ENCODE data around the gene CCDC92.

Gene CCDC92

GRCh38 chr12:123934829-123935228 lies 37.8 kb downstream of the CCDC92 start:
- H3K9ac ChIP-seq (ENCODE audit: insufficient read length) = no peak overlapping the region
- no peaks in the 10 kb centered on the region for H3K36me3 ChIP-seq (ENCODE audit: insufficient read depth, low read length)
- no peak for DNase-seq (ENCODE audit: low read depth, low spot score)
- TF ChIP-seq EZH2 (IDR thresholded peaks at IDR 0.05) = no peak
- TF ChIP-seq POLR2AphosphoS5 (IDR thresholded peaks at IDR 0.05; ENCODE audit: borderline replicate concordance, low read depth, low read length) = no peak
- no peak for TF ChIP-seq FOXP2 (optimal IDR thresholded peaks at IDR 0.05; ENCODE audit: control extremely low read depth, extremely low read length, insufficient read depth)
- no peaks in the 10 kb centered on the region for H3K9me3 ChIP-seq (ENCODE audit: low read depth, low read length)
- no peak overlapping the region for H3K4me3 ChIP-seq
- H3K27ac ChIP-seq = no peak overlapping the region

- no peaks in the 10 kb centered on the region for H3K9me3 ChIP-seq (ENCODE audit: low read depth, low read length)
- no peak overlapping the region for H3K27ac ChIP-seq
- no peak for TF ChIP-seq POLR2AphosphoS5 (IDR thresholded peaks at IDR 0.05; ENCODE audit: borderline replicate concordance, low read depth, low read length)
- no peak for TF ChIP-seq FOXP2 (optimal IDR thresholded peaks at IDR 0.05; ENCODE audit: control extremely low read depth, extremely low read length, insufficient read depth)
- TF ChIP-seq EZH2 (IDR thresholded peaks at IDR 0.05) = no peak
- H3K9ac ChIP-seq (ENCODE audit: insufficient read length) = no peak overlapping the region
- no peak for DNase-seq (ENCODE audit: low read depth, low spot score)
- no peak overlapping the region for H3K4me3 ChIP-seq
- H3K36me3 ChIP-seq (ENCODE audit: insufficient read depth, low read length) = no peaks in the 10 kb centered on the region
Measured at GRCh38 chr12:123934016-123934620, 38.5 kb downstream of the CCDC92 start.

GRCh38 chr12:123933214-123933613 lies 39.4 kb downstream of the CCDC92 start:
- H3K9ac ChIP-seq (ENCODE audit: insufficient read length) = no peak overlapping the region
- H3K9me3 ChIP-seq (ENCODE audit: low read depth, low read length) = no peaks in the 10 kb centered on the region
- H3K27ac ChIP-seq = no peak overlapping the region
- no peak for TF ChIP-seq POLR2AphosphoS5 (IDR thresholded peaks at IDR 0.05; ENCODE audit: borderline replicate concordance, low read depth, low read length)
- TF ChIP-seq EZH2 (IDR thresholded peaks at IDR 0.05) = no peak
- TF ChIP-seq FOXP2 (optimal IDR thresholded peaks at IDR 0.05; ENCODE audit: control extremely low read depth, extremely low read length, insufficient read depth) = no peak
- no peak for DNase-seq (ENCODE audit: low read depth, low spot score)
- H3K36me3 ChIP-seq (ENCODE audit: insufficient read depth, low read length) = no peaks in the 10 kb centered on the region
- no peak overlapping the region for H3K4me3 ChIP-seq

GRCh38 chr12:123931686-123932321 lies 40.8 kb downstream of the CCDC92 start:
- no peak overlapping the region for H3K27ac ChIP-seq
- H3K36me3 ChIP-seq (ENCODE audit: insufficient read depth, low read length) = no peaks in the 10 kb centered on the region
- no peaks in the 10 kb centered on the region for H3K9me3 ChIP-seq (ENCODE audit: low read depth, low read length)
- TF ChIP-seq POLR2AphosphoS5 (IDR thresholded peaks at IDR 0.05; ENCODE audit: borderline replicate concordance, low read depth, low read length) (no peak), EZH2 (IDR thresholded peaks at IDR 0.05) (no peak), FOXP2 (optimal IDR thresholded peaks at IDR 0.05; ENCODE audit: control extremely low read depth, extremely low read length, insufficient read depth) (no peak)
- no peak for DNase-seq (ENCODE audit: low read depth, low spot score)
- no peak overlapping the region for H3K9ac ChIP-seq (ENCODE audit: insufficient read length)
- H3K4me3 ChIP-seq = no peak overlapping the region

GRCh38 chr12:123929946-123930583 lies 42.6 kb downstream of the CCDC92 start:
- no peaks in the 10 kb centered on the region for H3K9me3 ChIP-seq (ENCODE audit: low read depth, low read length)
- H3K36me3 ChIP-seq (ENCODE audit: insufficient read depth, low read length) = no peaks in the 10 kb centered on the region
- H3K27ac ChIP-seq = no peak overlapping the region
- H3K4me3 ChIP-seq = no peak overlapping the region
- no peak overlapping the region for H3K9ac ChIP-seq (ENCODE audit: insufficient read length)
- no peak for DNase-seq (ENCODE audit: low read depth, low spot score)
- no peak for TF ChIP-seq EZH2 (IDR thresholded peaks at IDR 0.05)
- no peak for TF ChIP-seq POLR2AphosphoS5 (IDR thresholded peaks at IDR 0.05; ENCODE audit: borderline replicate concordance, low read depth, low read length)
- TF ChIP-seq FOXP2 (optimal IDR thresholded peaks at IDR 0.05; ENCODE audit: control extremely low read depth, extremely low read length, insufficient read depth) = no peak

- Histone ChIP-seq H3K9ac (ENCODE audit: insufficient read length) (no peak overlapping the region), H3K27ac (no peak overlapping the region), H3K9me3 (ENCODE audit: low read depth, low read length) (no peaks in the 10 kb centered on the region), H3K4me3 (no peak overlapping the region), H3K36me3 (ENCODE audit: insufficient read depth, low read length) (no peaks in the 10 kb centered on the region)
- TF ChIP-seq FOXP2 (optimal IDR thresholded peaks at IDR 0.05; ENCODE audit: control extremely low read depth, extremely low read length, insufficient read depth) (no peak), EZH2 (IDR thresholded peaks at IDR 0.05) (no peak), POLR2AphosphoS5 (IDR thresholded peaks at IDR 0.05; ENCODE audit: borderline replicate concordance, low read depth, low read length) (no peak)
- no peak for DNase-seq (ENCODE audit: low read depth, low spot score)
Measured at GRCh38 chr12:123928897-123929296, 43.7 kb downstream of the CCDC92 start.

- H3K4me3 ChIP-seq = no peak overlapping the region
- TF ChIP-seq EZH2 (IDR thresholded peaks at IDR 0.05) = no peak
- no peak for TF ChIP-seq POLR2AphosphoS5 (IDR thresholded peaks at IDR 0.05; ENCODE audit: borderline replicate concordance, low read depth, low read length)
- TF ChIP-seq FOXP2 (optimal IDR thresholded peaks at IDR 0.05; ENCODE audit: control extremely low read depth, extremely low read length, insufficient read depth) = no peak
- H3K36me3 ChIP-seq (ENCODE audit: insufficient read depth, low read length) = no peaks in the 10 kb centered on the region
- DNase-seq (ENCODE audit: low read depth, low spot score) = no peak
- no peaks in the 10 kb centered on the region for H3K9me3 ChIP-seq (ENCODE audit: low read depth, low read length)
- no peak overlapping the region for H3K27ac ChIP-seq
- no peak overlapping the region for H3K9ac ChIP-seq (ENCODE audit: insufficient read length)
Measured at GRCh38 chr12:123928274-123928865, 44.3 kb downstream of the CCDC92 start.

- H3K9ac ChIP-seq (ENCODE audit: insufficient read length) = no peak overlapping the region
- no peak for TF ChIP-seq POLR2AphosphoS5 (IDR thresholded peaks at IDR 0.05; ENCODE audit: borderline replicate concordance, low read depth, low read length)
- no peak for TF ChIP-seq EZH2 (IDR thresholded peaks at IDR 0.05)
- TF ChIP-seq FOXP2 (optimal IDR thresholded peaks at IDR 0.05; ENCODE audit: control extremely low read depth, extremely low read length, insufficient read depth) = no peak
- H3K27ac ChIP-seq = no peak overlapping the region
- no peak for DNase-seq (ENCODE audit: low read depth, low spot score)
- no peaks in the 10 kb centered on the region for H3K9me3 ChIP-seq (ENCODE audit: low read depth, low read length)
- H3K4me3 ChIP-seq = no peak overlapping the region
- H3K36me3 ChIP-seq (ENCODE audit: insufficient read depth, low read length) = no peaks in the 10 kb centered on the region
Measured at GRCh38 chr12:123924539-123924938, 48.1 kb downstream of the CCDC92 start.

Measured in SK-N-MC (cell line).